ENCODE data around the gene ABI1.

DNA sequence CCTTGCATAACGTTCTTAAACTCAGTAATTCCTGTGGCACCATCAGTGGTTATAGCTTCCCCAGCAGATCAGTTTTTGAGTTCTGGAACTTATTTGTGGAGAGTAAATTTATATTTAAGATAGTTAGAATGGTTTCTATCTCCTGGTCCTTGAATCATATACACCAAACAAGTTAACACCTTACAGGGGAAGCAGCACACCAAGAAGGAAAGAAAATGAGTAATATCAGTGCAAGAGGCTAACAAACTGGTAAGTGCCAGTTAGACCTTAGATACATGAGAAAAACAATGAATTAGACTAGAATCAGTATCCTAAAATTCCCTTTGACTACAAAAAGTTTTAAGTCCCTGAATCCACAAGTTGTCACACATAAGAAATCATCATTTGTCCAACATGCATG lies 54.2 kb downstream of the ABI1 start:
- TF ChIP-seq, protein P1, sequence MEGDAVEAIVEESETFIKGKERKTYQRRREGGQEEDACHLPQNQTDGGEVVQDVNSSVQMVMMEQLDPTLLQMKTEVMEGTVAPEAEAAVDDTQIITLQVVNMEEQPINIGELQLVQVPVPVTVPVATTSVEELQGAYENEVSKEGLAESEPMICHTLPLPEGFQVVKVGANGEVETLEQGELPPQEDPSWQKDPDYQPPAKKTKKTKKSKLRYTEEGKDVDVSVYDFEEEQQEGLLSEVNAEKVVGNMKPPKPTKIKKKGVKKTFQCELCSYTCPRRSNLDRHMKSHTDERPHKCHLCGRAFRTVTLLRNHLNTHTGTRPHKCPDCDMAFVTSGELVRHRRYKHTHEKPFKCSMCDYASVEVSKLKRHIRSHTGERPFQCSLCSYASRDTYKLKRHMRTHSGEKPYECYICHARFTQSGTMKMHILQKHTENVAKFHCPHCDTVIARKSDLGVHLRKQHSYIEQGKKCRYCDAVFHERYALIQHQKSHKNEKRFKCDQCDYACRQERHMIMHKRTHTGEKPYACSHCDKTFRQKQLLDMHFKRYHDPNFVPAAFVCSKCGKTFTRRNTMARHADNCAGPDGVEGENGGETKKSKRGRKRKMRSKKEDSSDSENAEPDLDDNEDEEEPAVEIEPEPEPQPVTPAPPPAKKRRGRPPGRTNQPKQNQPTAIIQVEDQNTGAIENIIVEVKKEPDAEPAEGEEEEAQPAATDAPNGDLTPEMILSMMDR (IDR thresholded peaks at IDR 0.05): no peak
- no peak for TF ChIP-seq POLR2A (IDR thresholded peaks at IDR 0.05)
